RCC 7860 (cell line): Measurements from ENCODE around the gene GNRH2.
"Not testable (repeated sequence)": the region's sequence is repeated elsewhere in the genome, so short reads cannot be mapped to it uniquely, and the experiment has no call there.

Experiments used
- DNase-seq: peaks from one replicate; pipeline ENCODE4 v3.0.0-alpha.2; 2015; ENCODE audit warnings: low spot score
- FAIRE-seq: peaks from 2 replicates; lab custom pipeline; 2012; peaks lifted over from hg19 to GRCh38; lab: Jason Lieb, UNC

Gene GNRH2

GRCh38 chr20:3041854-3042409 is 1.5 kb upstream of the GNRH2 start:
- no peak for FAIRE-seq
- DNase-seq = no peak

GRCh38 chr20:3042625-3043024 is 797 bp upstream of the GNRH2 start:
- DNase-seq = no peak

DNA sequence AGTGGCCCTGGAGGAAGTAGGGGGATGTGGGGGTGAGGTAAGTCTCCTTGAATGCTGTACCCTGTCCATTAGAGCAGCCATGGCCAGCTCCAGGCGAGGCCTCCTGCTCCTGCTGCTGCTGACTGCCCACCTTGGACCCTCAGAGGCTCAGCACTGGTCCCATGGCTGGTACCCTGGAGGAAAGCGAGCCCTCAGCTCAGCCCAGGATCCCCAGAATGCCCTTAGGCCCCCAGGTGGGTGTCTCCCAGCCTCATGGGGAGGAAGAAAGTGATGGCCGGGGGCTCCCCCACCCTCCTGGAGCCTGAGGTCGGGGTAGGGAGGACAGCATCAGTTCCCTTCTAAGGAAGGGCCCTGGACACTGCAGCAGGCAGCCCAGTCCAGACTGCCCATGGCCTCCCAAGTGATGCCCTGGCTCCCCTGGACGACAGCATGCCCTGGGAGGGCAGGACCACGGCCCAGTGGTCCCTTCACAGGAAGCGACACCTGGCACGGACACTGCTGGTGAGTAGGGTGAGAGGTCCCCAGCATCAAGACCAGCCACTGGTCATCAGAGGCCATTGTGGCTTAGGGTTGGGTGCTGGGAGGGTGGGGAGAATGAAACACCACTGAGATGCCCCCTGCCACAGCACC is 1.0 kb downstream of the GNRH2 start:
- FAIRE-seq = no peak

More at GRCh38 chr20:3042625-3043024, 797 bp upstream of the GNRH2 start:
- no peak for FAIRE-seq

DNA sequence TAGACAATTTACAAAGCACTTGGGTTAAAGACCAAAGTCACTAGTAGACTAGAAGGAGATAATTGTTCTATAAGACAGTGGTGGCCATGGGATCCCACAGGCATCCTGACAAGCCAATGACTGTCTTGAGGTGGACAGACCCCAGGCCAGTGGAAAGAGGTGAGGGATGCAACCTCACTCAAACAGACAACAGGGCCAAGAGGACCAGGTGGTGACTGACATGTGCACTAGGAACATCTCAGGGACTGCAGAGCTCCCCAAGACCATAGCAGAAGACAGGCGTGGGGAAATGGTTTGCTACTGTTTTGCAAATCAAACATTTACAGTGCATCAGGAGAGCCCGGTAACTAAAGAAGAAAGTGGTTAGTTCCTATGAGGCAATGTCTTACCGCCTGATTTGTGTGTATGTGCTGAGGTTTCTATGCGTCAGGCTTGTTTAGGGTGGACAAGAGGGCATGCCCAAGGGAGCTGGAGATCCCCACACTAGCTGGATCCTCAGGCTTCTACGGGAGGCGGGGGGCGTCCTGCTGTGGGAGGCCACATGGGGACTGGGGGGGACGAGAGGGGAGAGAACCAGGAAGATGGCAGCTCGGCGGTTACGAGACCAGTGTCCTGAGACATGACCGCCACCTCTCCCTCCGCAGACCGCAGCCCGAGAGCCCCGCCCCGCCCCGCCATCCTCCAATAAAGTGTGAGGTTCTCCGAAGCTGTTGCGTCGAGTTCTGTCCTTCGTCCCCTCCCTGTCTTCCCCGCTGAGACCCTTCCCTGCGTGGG is 1.8 kb downstream of the GNRH2 start:
- DNase-seq = peak; percentile 35

More for the DNA sequence above, 1.0 kb downstream of the GNRH2 start:
- no peak for DNase-seq

GRCh38 chr20:3045816-3046676 is 2.6 kb downstream of the GNRH2 start, which contains the start of gene MRPS26:
Gene MRPS26 (plus strand): TSS chr20:3046052. CDS start chr20:3046069, 17 bp downstream.
- peak; percentile 58 for DNase-seq
- no peak for FAIRE-seq

More for the DNA sequence above, 1.8 kb downstream of the GNRH2 start:
- no peak for FAIRE-seq

DNA sequence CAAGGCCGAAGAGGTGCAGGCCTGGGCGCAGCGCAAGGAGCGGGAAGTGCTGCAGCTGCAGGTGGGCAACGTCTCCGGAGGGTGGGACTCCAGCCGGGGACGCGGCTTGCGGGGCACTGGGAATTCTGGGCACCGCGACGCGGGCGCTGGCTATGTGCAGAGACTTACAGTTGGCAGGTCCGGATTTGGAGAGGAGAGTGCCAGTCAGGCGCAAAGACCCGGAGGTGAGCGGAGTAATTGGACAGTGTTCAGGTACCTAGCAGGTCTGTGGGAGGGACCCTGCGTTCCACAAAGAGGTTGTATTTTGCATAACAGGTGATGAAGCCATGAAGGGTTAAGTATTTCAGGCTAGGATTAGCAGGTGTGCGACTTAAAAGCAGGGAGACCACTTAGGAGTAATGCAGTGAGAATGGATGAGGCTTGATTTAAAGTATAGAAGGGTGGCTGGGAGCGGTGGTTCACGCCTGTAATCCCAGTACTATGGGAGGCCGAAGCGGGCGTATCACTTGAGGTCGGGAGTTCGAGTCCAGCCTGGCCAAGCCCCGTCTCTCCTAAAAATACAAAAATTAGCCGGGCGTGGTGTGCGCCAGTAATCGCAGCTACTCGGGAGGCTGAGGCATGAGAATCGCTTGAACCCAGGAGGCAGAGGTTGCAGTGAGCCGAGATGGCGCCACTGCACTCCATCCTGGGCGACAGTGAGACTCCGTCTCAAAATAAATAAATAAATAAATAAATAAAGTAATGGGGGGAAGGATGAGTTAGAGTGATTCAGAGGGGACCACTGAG is 3.4 kb downstream of the GNRH2 start:
- no peak for FAIRE-seq
- DNase-seq = no peak

GRCh38 chr20:3047486-3048419 is 4.3 kb downstream of the GNRH2 start:
- DNase-seq (no peak), FAIRE-seq (no peak)

DNA sequence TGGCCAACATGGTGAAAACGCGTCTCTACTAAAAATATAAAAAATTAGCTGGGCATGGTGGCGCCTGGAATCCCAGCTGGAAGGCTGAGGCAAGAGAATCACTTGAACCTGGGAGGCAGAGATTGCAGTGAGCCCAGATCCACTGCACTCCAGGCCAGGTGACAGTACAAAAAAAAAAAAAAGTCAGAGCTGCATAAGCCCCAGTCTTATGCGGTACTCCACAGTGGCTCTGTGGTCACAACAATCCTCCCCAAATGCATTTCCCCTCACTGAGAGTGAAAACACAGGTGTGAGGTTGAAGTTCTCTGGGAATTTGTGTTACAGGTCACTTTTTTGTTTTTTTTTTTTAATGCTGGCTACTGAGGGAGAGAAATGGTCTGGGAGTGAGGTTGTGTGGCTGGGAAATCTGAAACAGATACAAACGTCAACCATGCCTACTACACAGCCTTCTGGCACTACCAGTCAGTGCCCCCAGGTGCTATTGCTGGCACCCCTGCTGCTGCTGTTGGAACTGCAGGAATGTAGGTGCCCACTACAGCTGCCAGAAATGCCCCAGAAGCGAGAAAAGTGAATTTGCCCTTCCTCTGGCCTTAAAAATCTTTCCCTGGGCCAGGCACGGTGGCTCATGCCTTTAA is 8.1 kb downstream of the GNRH2 start:
- DNase-seq (no peak), FAIRE-seq (no peak)

GRCh38 chr20:3059489-3059888 is 16.1 kb downstream of the GNRH2 start:
- DNase-seq (no peak), FAIRE-seq (no peak)

DNA sequence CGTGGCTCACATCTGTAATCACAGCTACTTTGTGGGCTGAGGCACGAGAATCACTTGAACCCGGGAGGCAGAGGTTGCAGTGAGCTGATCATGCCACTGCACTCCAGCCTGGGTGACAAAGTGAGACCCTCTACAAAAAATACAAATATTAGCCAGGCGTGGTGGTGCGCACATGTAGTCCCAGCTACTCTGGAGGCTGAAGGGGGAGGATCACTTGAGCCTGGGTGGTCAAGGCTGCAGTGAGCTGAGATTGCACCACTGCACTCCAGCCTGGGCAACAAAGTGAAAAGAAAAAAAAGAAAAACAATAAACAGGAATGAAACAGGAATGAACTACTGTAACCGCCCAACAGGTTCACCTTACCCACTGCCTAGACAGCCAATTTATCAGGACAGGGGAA is 20.7 kb downstream of the GNRH2 start:
- FAIRE-seq, DNase-seq: not testable (repeated sequence)

DNA sequence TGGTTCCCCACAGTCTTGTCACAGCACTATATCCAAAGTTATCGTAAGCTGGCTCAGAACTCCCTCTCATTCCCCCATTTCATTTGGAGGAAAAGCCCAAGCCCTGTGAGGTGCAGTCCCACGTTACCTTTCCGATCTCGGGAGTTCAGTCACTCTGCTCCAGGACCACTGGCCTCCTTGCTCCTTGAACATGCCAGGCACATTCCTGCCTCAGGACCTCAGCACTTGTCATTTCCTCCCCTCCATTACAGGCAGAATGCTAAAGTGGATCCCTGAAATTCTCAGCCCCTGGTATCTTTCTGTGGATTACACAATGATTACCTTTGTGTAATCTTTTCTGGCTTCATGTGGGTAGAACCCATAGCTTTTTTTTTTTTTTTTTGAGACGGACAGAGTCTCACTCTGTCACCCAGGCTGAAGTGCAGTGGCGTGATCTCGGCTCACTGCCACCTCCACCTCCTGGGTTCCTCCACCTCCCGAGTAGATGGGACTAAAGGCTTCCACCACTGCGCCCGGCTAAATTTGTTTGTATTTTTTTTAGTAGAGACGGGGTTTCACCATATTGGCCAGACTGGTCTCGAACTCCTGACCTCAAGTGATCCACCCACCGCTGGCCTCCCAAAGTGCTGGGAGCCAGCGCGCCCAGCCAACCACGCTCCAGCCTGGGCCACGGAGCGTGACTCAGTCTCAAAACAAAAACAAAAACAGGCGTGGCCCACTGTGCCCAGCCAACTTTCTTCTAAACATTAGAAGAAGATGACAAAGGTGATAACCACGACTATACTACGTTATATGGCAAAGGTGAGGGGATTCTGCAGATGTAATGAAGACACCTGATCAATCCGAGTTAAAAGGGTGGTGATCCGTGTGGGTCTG is 24.0 kb downstream of the GNRH2 start:
- DNase-seq = no peak
- FAIRE-seq = no peak

DNA sequence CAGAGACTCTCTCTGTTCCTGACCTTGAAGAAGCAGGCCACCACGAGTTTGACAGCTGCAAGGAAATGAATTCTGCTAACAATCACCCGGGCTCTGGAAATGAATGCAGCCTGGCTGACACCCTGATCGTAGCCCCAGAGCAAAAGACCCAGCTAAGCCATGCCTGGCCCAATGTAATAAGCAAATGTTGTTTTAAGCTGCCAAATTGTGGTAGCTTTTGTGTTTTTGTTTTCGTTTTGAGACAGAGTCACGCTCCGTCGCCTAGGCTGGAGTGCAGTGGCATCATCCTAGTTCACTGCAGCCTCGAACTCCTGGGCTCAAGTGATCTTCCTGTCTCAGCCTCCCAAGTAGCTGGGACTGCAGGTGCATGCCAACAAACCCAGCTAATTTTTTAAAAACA is 24.7 kb downstream of the GNRH2 start:
- no peak for DNase-seq
- no peak for FAIRE-seq

GRCh38 chr20:3068986-3069900 is 25.8 kb downstream of the GNRH2 start:
- DNase-seq = peak; percentile 71
- FAIRE-seq = peak; percentile 58

DNA sequence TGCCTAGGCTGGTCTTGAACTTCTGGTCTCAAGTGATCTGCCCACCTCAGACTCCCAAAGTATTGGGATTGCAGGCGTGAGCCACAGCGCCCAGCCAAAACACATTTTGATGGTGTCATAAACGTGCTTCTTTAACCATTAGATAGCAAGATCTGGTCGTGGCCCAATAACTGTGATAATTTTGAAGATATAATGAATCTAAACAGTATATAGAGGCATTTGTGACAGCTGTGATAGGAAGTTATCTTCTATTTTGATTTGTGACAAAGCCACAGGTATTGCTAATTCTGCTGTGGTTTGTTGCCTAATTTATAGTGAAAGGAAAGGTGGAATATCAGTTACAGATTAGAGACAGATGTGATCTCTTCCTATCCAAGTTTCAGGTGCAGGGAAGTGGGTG is 27.3 kb downstream of the GNRH2 start:
- FAIRE-seq = no peak
- no peak for DNase-seq

GRCh38 chr20:3071266-3071609 is 27.8 kb downstream of the GNRH2 start:
- FAIRE-seq (no peak), DNase-seq (no peak)

DNA sequence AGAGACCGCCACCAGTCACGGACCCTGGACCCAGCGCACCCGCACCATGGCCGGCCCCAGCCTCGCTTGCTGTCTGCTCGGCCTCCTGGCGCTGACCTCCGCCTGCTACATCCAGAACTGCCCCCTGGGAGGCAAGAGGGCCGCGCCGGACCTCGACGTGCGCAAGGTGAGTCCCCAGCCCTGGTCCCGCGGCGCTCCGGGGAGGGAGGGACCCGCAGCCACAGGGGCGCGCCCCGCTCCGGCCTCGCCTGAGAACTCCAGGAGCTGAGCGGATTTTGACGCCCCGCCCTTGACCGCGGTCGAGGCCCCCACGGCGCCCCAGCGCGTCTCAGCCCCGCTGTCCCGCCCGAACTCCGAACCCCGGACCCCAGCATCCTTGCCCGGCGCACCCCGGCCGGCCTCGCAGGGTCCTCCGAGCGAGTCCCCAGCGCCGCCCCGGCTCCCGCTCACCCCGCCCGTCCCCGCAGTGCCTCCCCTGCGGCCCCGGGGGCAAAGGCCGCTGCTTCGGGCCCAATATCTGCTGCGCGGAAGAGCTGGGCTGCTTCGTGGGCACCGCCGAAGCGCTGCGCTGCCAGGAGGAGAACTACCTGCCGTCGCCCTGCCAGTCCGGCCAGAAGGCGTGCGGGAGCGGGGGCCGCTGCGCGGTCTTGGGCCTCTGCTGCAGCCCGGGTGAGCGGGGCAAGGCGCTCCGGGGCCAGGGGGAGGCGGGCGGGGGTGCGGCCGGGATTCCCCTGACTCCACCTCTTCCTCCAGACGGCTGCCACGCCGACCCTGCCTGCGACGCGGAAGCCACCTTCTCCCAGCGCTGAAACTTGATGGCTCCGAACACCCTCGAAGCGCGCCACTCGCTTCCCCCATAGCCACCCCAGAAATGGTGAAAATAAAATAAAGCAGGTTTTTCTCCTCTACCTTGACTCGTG is 28.4 kb downstream of the GNRH2 start, which contains the start of gene OXT:
OXT (plus strand) TSS at position 11 of the 920 bp plus-strand sequence; CDS start at position 47, 36 bp downstream.
- no peak for FAIRE-seq
- DNase-seq = no peak
